SK-N-SH treated with all-trans-retinoic acid at 6 μM for 48 hours (cell line): ENCODE data around the gene HIF1A.
"Not testable (repeated sequence)": the region's sequence is repeated elsewhere in the genome, so short reads cannot be mapped to it uniquely, and the experiment has no call there.

Source experiments
- BACH2 ChIP-seq: fragments of 250-450 bp; sonication (Bioruptor Pico); IDR thresholded peaks from 2 replicates; pipeline ENCODE4 v1.9.0; 2021; ENCODE audit warnings: mild to moderate bottlenecking, borderline replicate concordance
- POU6F1 ChIP-seq: fragments of 250-450 bp; sonication (Bioruptor Pico); IDR thresholded peaks from 2 replicates; pipeline ENCODE4 v1.8.0; 2021; ENCODE audit warnings: low read depth, mild to moderate bottlenecking, moderate library complexity, borderline replicate concordance
- RARB ChIP-seq: fragments of 250-450 bp; sonication (Bioruptor Pico); IDR thresholded peaks from 2 replicates; pipeline ENCODE4 v1.8.0; 2021; ENCODE audit warnings: mild to moderate bottlenecking, moderate library complexity
- TSHZ2 ChIP-seq: fragments of 250-450 bp; sonication (Bioruptor Pico); IDR thresholded peaks from 2 replicates; pipeline ENCODE4 v1.5.0; 2020; ENCODE audit warnings: mild to moderate bottlenecking, moderate library complexity
- ZFP30 ChIP-seq: fragments of 450-650 bp; formaldehyde crosslinking; IDR thresholded peaks from 2 replicates; pipeline ENCODE4 v1.5.0; 2022; ENCODE audit warnings: mild to moderate bottlenecking, moderate library complexity
- TF ChIP-seq, protein P1 (sequence below): fragments of 250-450 bp; sonication (Bioruptor Pico); IDR thresholded peaks from 2 replicates; pipeline ENCODE4 v1.5.1; 2020; ENCODE audit warnings: low read depth, mild to moderate bottlenecking, moderate library complexity

DNA sequence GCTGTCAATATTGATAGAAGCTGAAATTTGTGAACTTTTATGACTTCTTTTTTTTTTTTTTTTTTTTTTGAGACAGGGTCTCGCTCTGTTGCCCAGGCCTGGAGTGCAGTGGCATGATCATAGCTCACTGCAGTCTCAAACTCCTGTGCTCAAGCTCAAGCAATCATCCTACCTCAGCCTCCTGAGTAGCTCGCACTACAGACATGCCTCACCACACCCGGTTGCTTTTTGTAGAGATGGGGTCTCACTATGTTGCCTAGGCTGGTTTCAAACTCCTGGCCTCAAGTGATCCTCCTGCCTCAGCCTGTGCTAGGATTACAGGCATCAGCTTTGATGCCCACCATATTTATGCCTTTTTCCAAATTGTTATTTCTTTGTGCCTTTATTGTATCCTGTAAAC is 51.0 kb downstream of the HIF1A start:
- TF ChIP-seq BACH2 (CRISPR knock-in tag); POU6F1 (CRISPR knock-in tag); ZFP30 (CRISPR knock-in tag); RARB; TSHZ2: not testable (repeated sequence)
- TF ChIP-seq, protein P1, sequence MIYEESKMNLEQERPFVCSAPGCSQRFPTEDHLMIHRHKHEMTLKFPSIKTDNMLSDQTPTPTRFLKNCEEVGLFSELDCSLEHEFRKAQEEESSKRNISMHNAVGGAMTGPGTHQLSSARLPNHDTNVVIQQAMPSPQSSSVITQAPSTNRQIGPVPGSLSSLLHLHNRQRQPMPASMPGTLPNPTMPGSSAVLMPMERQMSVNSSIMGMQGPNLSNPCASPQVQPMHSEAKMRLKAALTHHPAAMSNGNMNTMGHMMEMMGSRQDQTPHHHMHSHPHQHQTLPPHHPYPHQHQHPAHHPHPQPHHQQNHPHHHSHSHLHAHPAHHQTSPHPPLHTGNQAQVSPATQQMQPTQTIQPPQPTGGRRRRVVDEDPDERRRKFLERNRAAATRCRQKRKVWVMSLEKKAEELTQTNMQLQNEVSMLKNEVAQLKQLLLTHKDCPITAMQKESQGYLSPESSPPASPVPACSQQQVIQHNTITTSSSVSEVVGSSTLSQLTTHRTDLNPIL (CRISPR knock-in tag) = not testable (repeated sequence)
